IMR-90 (cell line): ENCODE results near the gene VNN1. TPM values are rescaled to one million over a fixed set of nuclear protein-coding genes. Genes with fewer than 3 reads are reported as not detected.

Source experiments
- ATAC-seq: fragments of 200-7000 bp; cut with Tn5 transposase; 2 replicates; pipeline ENCODE4 v1.9.1; 2020; ENCODE audit warnings: low read depth, mild to moderate bottlenecking, moderate library complexity
- BruUV-seq: library from RNA; stranded (reverse); fragments of 400-500 nt; replicated peaks from 2 replicates; lab custom pipeline; 2021; lab: Mats Ljungman, UMichigan
- CTCF ChIA-PET: fragments of 300-600 bp; formaldehyde crosslinking; extraction: SDS; loops from one replicate; lab custom pipeline; 2021; ENCODE audit warnings: antibody characterized with exemption; lab: Yijun Ruan, JAX
- POLR2A ChIA-PET: fragments of 300-600 bp; sonication (Branson Sonifier 250); formaldehyde crosslinking; loops from one replicate; lab custom pipeline; 2022; ENCODE audit warnings: antibody characterized with exemption; ENCODE audit not compliant: unreplicated experiment; lab: Charles Lee
- DNase-seq: peaks from one replicate; pipeline ENCODE4 v3.0.0; 2013
- H2AFZ ChIP-seq: replicated peaks from 2 replicates; pipeline ENCODE3; 2013; ENCODE audit warnings: low read length, mild to moderate bottlenecking; ENCODE audit not compliant: poor library complexity
- H2AK5ac ChIP-seq: 2 replicates; pipeline ENCODE4 v1.6.1; 2013; ENCODE audit warnings: low read depth, low read length, inconsistent platforms
- H2AK9ac ChIP-seq: replicated peaks from 2 replicates; pipeline ENCODE3; 2013; ENCODE audit warnings: mild to moderate bottlenecking, low read depth, low read length, moderate library complexity; ENCODE audit not compliant: poor library complexity
- H2BK120ac ChIP-seq: 2 replicates; pipeline ENCODE4 v1.6.1; 2013; ENCODE audit warnings: low read depth, low read length, inconsistent platforms
- H2BK15ac ChIP-seq: 3 replicates; pipeline ENCODE4 v1.6.1; 2013; ENCODE audit warnings: low read depth, low read length, inconsistent platforms
- H2BK20ac ChIP-seq: 2 replicates; pipeline ENCODE4 v1.6.1; 2013; ENCODE audit warnings: low read depth, mild to moderate bottlenecking, inconsistent platforms, low read length, moderate library complexity
- H2BK5ac ChIP-seq: 2 replicates; pipeline ENCODE4 v1.6.1; 2013; ENCODE audit warnings: mild to moderate bottlenecking, low read depth, low read length, inconsistent platforms; ENCODE audit not compliant: poor library complexity, severe bottlenecking
- H3K14ac ChIP-seq: replicated peaks from 2 replicates; pipeline ENCODE4 v1.6.1; 2013; ENCODE audit warnings: low read depth, low read length, inconsistent platforms
- H3K18ac ChIP-seq: 2 replicates; pipeline ENCODE4 v1.6.1; 2013; ENCODE audit warnings: low read depth, low read length, control low read depth
- H3K23ac ChIP-seq: 2 replicates; pipeline ENCODE4 v1.6.1; 2013; ENCODE audit warnings: low read depth, low read length, inconsistent platforms
- H3K27ac ChIP-seq: 2 replicates; pipeline ENCODE4 v1.5.1; 2013; ENCODE audit warnings: mild to moderate bottlenecking, control low read depth, low read length; ENCODE audit not compliant: insufficient read depth
- H3K27me3 ChIP-seq: 2 replicates; pipeline ENCODE4 v1.6.1; 2013; ENCODE audit warnings: low read length; ENCODE audit not compliant: control insufficient read depth, insufficient read depth
- H3K36me3 ChIP-seq: 2 replicates; pipeline ENCODE4 v1.6.1; 2013; ENCODE audit warnings: low read length, mixed read lengths; ENCODE audit not compliant: control insufficient read depth, insufficient read depth
- H3K4ac ChIP-seq: 2 replicates; pipeline ENCODE4 v1.6.1; 2013; ENCODE audit warnings: low read depth, low read length, inconsistent platforms
- H3K4me1 ChIP-seq: 2 replicates; pipeline ENCODE4 v1.6.1; 2013; ENCODE audit warnings: low read length, mixed read lengths; ENCODE audit not compliant: control insufficient read depth, insufficient read depth
- H3K4me2 ChIP-seq: 2 replicates; pipeline ENCODE4 v1.6.1; 2013; ENCODE audit warnings: low read depth, mild to moderate bottlenecking, control low read depth, low read length, moderate library complexity
- H3K4me3 ChIP-seq: 2 replicates; pipeline ENCODE4 v1.5.1; 2013; ENCODE audit warnings: low read depth, mild to moderate bottlenecking, control low read depth, low read length, moderate library complexity; ENCODE audit not compliant: insufficient read depth
- H3K56ac ChIP-seq: 2 replicates; pipeline ENCODE4 v1.6.1; 2013; ENCODE audit warnings: low read length, inconsistent platforms; ENCODE audit not compliant: insufficient read depth; ENCODE audit errors: extremely low read depth
- H3K79me1 ChIP-seq, 2 experiments: 2 replicates each; pipeline ENCODE4 v1.6.1; 2013; ENCODE audit warnings: low read length in 2 of 2, inconsistent platforms in 1 of 2, low read depth in 1 of 2
- H3K9ac ChIP-seq: 2 replicates; pipeline ENCODE4 v1.6.1; 2013; ENCODE audit warnings: low read depth, low read length, control low read depth
- H3K9me1 ChIP-seq: 2 replicates; pipeline ENCODE4 v1.6.1; 2013; ENCODE audit warnings: low read length, inconsistent platforms; ENCODE audit not compliant: insufficient read depth
- H3K9me3 ChIP-seq: 2 replicates; pipeline ENCODE4 v1.6.1; 2013; ENCODE audit warnings: low read length; ENCODE audit not compliant: control insufficient read depth, insufficient read depth
- H4K20me1 ChIP-seq: 2 replicates; pipeline ENCODE4 v1.6.1; 2013; ENCODE audit warnings: low read length, inconsistent platforms; ENCODE audit not compliant: insufficient read depth
- H4K5ac ChIP-seq: 2 replicates; pipeline ENCODE4 v1.6.1; 2013; ENCODE audit warnings: mild to moderate bottlenecking, low read depth, low read length, control low read depth
- H4K8ac ChIP-seq, 2 experiments: 2 replicates each; pipeline ENCODE4 v1.6.1; 2013; ENCODE audit warnings: low read depth in 2 of 2, low read length in 2 of 2, control low read depth in 1 of 2, inconsistent platforms in 1 of 2
- H4K91ac ChIP-seq: 2 replicates; pipeline ENCODE4 v1.6.1; 2013; ENCODE audit warnings: low read depth, low read length, inconsistent platforms; ENCODE audit not compliant: insufficient read depth
- BHLHE40 ChIP-seq: fragments of 150-350 bp; IDR thresholded peaks from 2 replicates; pipeline ENCODE4 v1.6.1; 2016; ENCODE audit warnings: mild to moderate bottlenecking, low read depth, low read length
- CEBPB ChIP-seq: IDR thresholded peaks from 2 replicates; pipeline ENCODE4 v1.6.1; 2012; ENCODE audit warnings: low read depth, low read length, improper control_type of control experiment
- CTCF ChIP-seq: conservative IDR thresholded peaks from 2 replicates; pipeline ENCODE4 v1.5.1; 2012; ENCODE audit warnings: mild to moderate bottlenecking, low read depth, low read length, improper control_type of control experiment
- ELK1 ChIP-seq: fragments of 150-350 bp; IDR thresholded peaks from 2 replicates; pipeline ENCODE4 v1.6.1; 2016; ENCODE audit warnings: low read depth, mild to moderate bottlenecking, low read length, moderate library complexity, borderline replicate concordance
- FOS ChIP-seq: fragments of 150-350 bp; IDR thresholded peaks from 2 replicates; pipeline ENCODE4 v1.6.1; 2016; ENCODE audit warnings: low read depth, low read length
- MAZ ChIP-seq: IDR thresholded peaks from 2 replicates; pipeline ENCODE4 v1.6.1; 2012; ENCODE audit warnings: low read depth, mild to moderate bottlenecking, low read length, improper control_type of control experiment, moderate library complexity, borderline replicate concordance
- MXI1 ChIP-seq: IDR thresholded peaks from 2 replicates; pipeline ENCODE4 v1.6.1; 2012; ENCODE audit warnings: low read depth, mild to moderate bottlenecking, low read length, moderate library complexity, borderline replicate concordance
- NFE2L2 ChIP-seq: fragments of 150-350 bp; IDR thresholded peaks from 2 replicates; pipeline ENCODE4 v1.6.1; 2016; ENCODE audit warnings: low read depth, mild to moderate bottlenecking, low read length
- POLR2A ChIP-seq: IDR thresholded peaks from 2 replicates; pipeline ENCODE4 v1.6.1; 2012; ENCODE audit warnings: mild to moderate bottlenecking, low read depth, low read length
- RAD21 ChIP-seq: IDR thresholded peaks from 2 replicates; pipeline ENCODE4 v1.6.1; 2012; ENCODE audit warnings: low read length, improper control_type of control experiment
- RFX5 ChIP-seq: IDR thresholded peaks from 2 replicates; pipeline ENCODE4 v1.8.0; 2012; ENCODE audit warnings: low read depth, mild to moderate bottlenecking, low read length, moderate library complexity
- SMC3 ChIP-seq: fragments of 150-350 bp; IDR thresholded peaks from 2 replicates; pipeline ENCODE4 v1.6.1; 2016; ENCODE audit warnings: low read depth, mild to moderate bottlenecking, antibody characterized with exemption, low read length, moderate library complexity
- whole genome bisulfite sequencing, 2 experiments: methylation state at CpG; one replicate each; pipeline versions ENCODE4 v1.1.5 to v1.1.7; 2013; ENCODE audit warnings: missing lambda C conversion rate in 2 of 2; ENCODE audit not compliant: insufficient read length in 1 of 2; ENCODE audit errors: extremely low coverage in 2 of 2; 5-methylcytosine and 5-hydroxymethylcytosine counted together
- dilution Hi-C: fragments of 300-500 bp; cut with HindIII; formaldehyde crosslinking; loops from one replicate; pipeline ENCODE4 v1.14.3; 2018; ENCODE audit warnings: low sequenced_read_pairs; ENCODE audit not compliant: unreplicated experiment
- in situ Hi-C: fragments of 300-500 bp; cut with MboI; formaldehyde crosslinking; loops from 3 replicates; pipeline ENCODE4 v1.14.3; 2019; ENCODE audit warnings: low sequenced_read_pairs, inconsistent platforms, mixed read lengths
- intact Hi-C: fragments of 100-400 bp; cut with micrococcal nuclease; formaldehyde crosslinking; loops from 2 replicates; pipeline ENCODE4 v1.10.0; 2022
- polyA plus RNA-seq, 3 experiments: library from polyadenylated mRNA; depleted of rRNA; stranded (reverse); fragments of >200 nt; gene quantifications; 2 replicates each; pipeline ENCODE4 v1.2.3, GENCODE V29; 2012; ENCODE audit warnings: low replicate concordance in 1 of 3
- total RNA-seq: library from RNA; depleted of rRNA; stranded (reverse); fragments of >200 nt; gene quantifications from 2 replicates; pipeline ENCODE4 v1.2.3, GENCODE V29; 2012
- TF ChIP-seq, protein P1 (sequence below): fragments of 150-350 bp; IDR thresholded peaks from 2 replicates; pipeline ENCODE4 v1.6.1; 2017; ENCODE audit warnings: mild to moderate bottlenecking, antibody characterized with exemption, low read length, low read depth

The VNN1 gene
- total and polyA plus RNA-seq, 2 of the 4 experiments (the other 2 are of a cell fraction) = 0.07 TPM; not detected in 1

GRCh38 chr6:132651062-132651461 is 62.8 kb downstream of the VNN1 start:
- no peak for TF ChIP-seq SMC3
- no peak for TF ChIP-seq CEBPB
- TF ChIP-seq, protein P1, sequence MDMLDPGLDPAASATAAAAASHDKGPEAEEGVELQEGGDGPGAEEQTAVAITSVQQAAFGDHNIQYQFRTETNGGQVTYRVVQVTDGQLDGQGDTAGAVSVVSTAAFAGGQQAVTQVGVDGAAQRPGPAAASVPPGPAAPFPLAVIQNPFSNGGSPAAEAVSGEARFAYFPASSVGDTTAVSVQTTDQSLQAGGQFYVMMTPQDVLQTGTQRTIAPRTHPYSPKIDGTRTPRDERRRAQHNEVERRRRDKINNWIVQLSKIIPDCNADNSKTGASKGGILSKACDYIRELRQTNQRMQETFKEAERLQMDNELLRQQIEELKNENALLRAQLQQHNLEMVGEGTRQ = no peak
- TF ChIP-seq RFX5 = no peak
- TF ChIP-seq FOS = no peak
- no peak for TF ChIP-seq RAD21
- no peak for TF ChIP-seq BHLHE40
- TF ChIP-seq MAZ = no peak
- TF ChIP-seq NFE2L2 = no peak
- TF ChIP-seq ELK1 = no peak
- no peak for TF ChIP-seq POLR2A
- TF ChIP-seq CTCF = no peak
- no peak for TF ChIP-seq MXI1
- H3K4ac ChIP-seq = no peak overlapping the region
- DNase-seq (no peak), ATAC-seq (no peak)
- no peak overlapping the region for H3K4me3 ChIP-seq
- no peaks in the 10 kb centered on the region for H3K9me3 ChIP-seq
- no peaks in the 10 kb centered on the region for H3K36me3 ChIP-seq
- dilution Hi-C loops = no loop called here
- no peak overlapping the region for H2BK5ac ChIP-seq
- no peak overlapping the region for H2BK15ac ChIP-seq
- CTCF ChIA-PET = interaction anchor here (0.5 kb wide), 1 partner anchor 19 kb away, joined by 5 read pairs; no protein-coding TSS in a partner anchor
- H4K8ac ChIP-seq = no peak overlapping the region
- no peaks in the 10 kb centered on the region for H3K9me1 ChIP-seq
- in situ Hi-C loops = loop anchor here (25.0 kb wide), 1 partner anchor 111 kb away; the partner anchor contains the start of gene VNN2
- intact Hi-C loops = loop anchor here (5.0 kb wide), 1 partner anchor 39 kb away; no protein-coding TSS in a partner anchor
- POLR2A ChIA-PET = no interaction called here
- H2AFZ ChIP-seq = no peak overlapping the region
- no peaks in the 10 kb centered on the region for H3K79me1 ChIP-seq
- H3K4me1 ChIP-seq = no peaks in the 10 kb centered on the region
- H3K9ac ChIP-seq = no peak overlapping the region
- peaks cover 31% of the 10 kb centered on the region for H3K27me3 ChIP-seq
- H2BK120ac ChIP-seq = no peak overlapping the region
- H4K20me1 ChIP-seq = no peaks in the 10 kb centered on the region
- H3K18ac ChIP-seq = no peak overlapping the region
- no TSS peak for BruUV-seq
- H2AK9ac ChIP-seq = no peak overlapping the region
- no peak overlapping the region for H2BK20ac ChIP-seq
- no peak overlapping the region for H3K4me2 ChIP-seq
- WGBS, 2 experiments = no CpG with 5 or more reads among the region's 3 CpGs
- H4K5ac ChIP-seq = no peak overlapping the region
- no peak overlapping the region for H2AK5ac ChIP-seq
- H4K91ac ChIP-seq = no peak overlapping the region
- no peak overlapping the region for H3K23ac ChIP-seq
- H3K56ac ChIP-seq = no peak overlapping the region
- no peak overlapping the region for H3K27ac ChIP-seq
- no peak overlapping the region for H3K14ac ChIP-seq
